ENCODE measurements around the gene ATOSB.

ATOSB gene

GRCh38 chr9:35091536-35091935 lies 24.1 kb downstream of the ATOSB start:
- Histone ChIP-seq H3K79me1 (ENCODE audit: low read depth, low read length) (peaks cover 7% of the 10 kb centered on the region), H3K9ac (ENCODE audit: low read depth, low read length, poor library complexity) (no peak overlapping the region), H2BK12ac (ENCODE audit: low read length) (no peak overlapping the region), H2BK5ac (ENCODE audit: low read length) (no peak overlapping the region), H3K14ac (ENCODE audit: low read length) (no peak overlapping the region), H4K91ac (ENCODE audit: low read depth, low read length, poor library complexity) (no peak overlapping the region), H2AK5ac (ENCODE audit: low read depth, low read length) (no peak overlapping the region), H4K8ac (ENCODE audit: low read depth, low read length) (no peak overlapping the region), H3K27me3 (ENCODE audit: control insufficient read depth in 3 of 3, insufficient read depth in 3 of 3, low read depth in 1 of 3, low read length in 3 of 3) (no peaks in the 10 kb centered on the region), H3K4me1 (ENCODE audit: control insufficient read depth in 2 of 2, insufficient read depth in 1 of 2, low read depth in 1 of 2, low read length in 2 of 2) (peaks cover 0 to 2% of the 10 kb centered on the region in 2 donors), H3K18ac (ENCODE audit: low read length) (no peak overlapping the region), H2BK15ac (ENCODE audit: low read length) (no peak overlapping the region), H3K9me3 (replicated peaks in 1 of 2; ENCODE audit: control insufficient read depth in 2 of 2, insufficient read depth in 1 of 2, low read depth in 1 of 2, low read length in 2 of 2) (no peaks in the 10 kb centered on the region), H3K23ac (ENCODE audit: low read depth, low read length, poor library complexity) (peak overlapping the region; percentile 39), H3K27ac (replicated peaks; ENCODE audit: low read length) (no peak overlapping the region), H3K36me3 (replicated peaks in 1 of 2; ENCODE audit: control insufficient read depth in 2 of 2, insufficient read depth in 2 of 2, low read length in 2 of 2) (peaks cover 40 to 67% of the 10 kb centered on the region in 2 donors), H3K4ac (ENCODE audit: low read length) (no peak overlapping the region), H3K4me2 (ENCODE audit: insufficient read depth, low read length, poor library complexity, severe bottlenecking) (no peak overlapping the region), H2AFZ (ENCODE audit: low read length) (no peak overlapping the region), H3K4me3 (ENCODE audit: low read length in 2 of 2) (no peak overlapping the region), H2BK120ac (ENCODE audit: low read depth, low read length) (no peak overlapping the region)
- DNase-seq (ENCODE audit: low spot score), result no peak
- WGBS, 2 donors (ENCODE audit: extremely low coverage in 2 of 2, insufficient read length in 2 of 2, insufficient replicate concordance in 1 of 2), result no CpG with 5 or more reads among the region's 17 CpGs

- Histone ChIP-seq H3K4me2 (ENCODE audit: insufficient read depth, low read length, poor library complexity, severe bottlenecking) (no peak overlapping the region), H2BK120ac (ENCODE audit: low read depth, low read length) (no peak overlapping the region), H3K4ac (ENCODE audit: low read length) (no peak overlapping the region), H3K9ac (ENCODE audit: low read depth, low read length, poor library complexity) (no peak overlapping the region), H2AK5ac (ENCODE audit: low read depth, low read length) (no peak overlapping the region), H3K4me3 (ENCODE audit: low read length in 2 of 2) (no peak overlapping the region), H3K27me3 (ENCODE audit: control insufficient read depth in 3 of 3, insufficient read depth in 3 of 3, low read depth in 1 of 3, low read length in 3 of 3) (no peaks in the 10 kb centered on the region), H3K14ac (ENCODE audit: low read length) (no peak overlapping the region), H3K4me1 (ENCODE audit: control insufficient read depth in 2 of 2, insufficient read depth in 1 of 2, low read depth in 1 of 2, low read length in 2 of 2) (no peaks in the 10 kb centered on the region), H3K36me3 (replicated peaks in 1 of 2; ENCODE audit: control insufficient read depth in 2 of 2, insufficient read depth in 2 of 2, low read length in 2 of 2) (peaks cover 40 to 67% of the 10 kb centered on the region in 2 donors), H2BK5ac (ENCODE audit: low read length) (no peak overlapping the region), H3K18ac (ENCODE audit: low read length) (no peak overlapping the region), H2AFZ (ENCODE audit: low read length) (no peak overlapping the region), H3K79me1 (ENCODE audit: low read depth, low read length) (peaks cover 2% of the 10 kb centered on the region), H4K91ac (ENCODE audit: low read depth, low read length, poor library complexity) (no peak overlapping the region), H2BK15ac (ENCODE audit: low read length) (no peak overlapping the region), H4K8ac (ENCODE audit: low read depth, low read length) (no peak overlapping the region), H3K23ac (ENCODE audit: low read depth, low read length, poor library complexity) (no peak overlapping the region), H3K27ac (replicated peaks; ENCODE audit: low read length) (no peak overlapping the region), H3K9me3 (replicated peaks in 1 of 2; ENCODE audit: control insufficient read depth in 2 of 2, insufficient read depth in 1 of 2, low read depth in 1 of 2, low read length in 2 of 2) (no peaks in the 10 kb centered on the region), H2BK12ac (ENCODE audit: low read length) (no peak overlapping the region)
- WGBS, 2 donors (ENCODE audit: extremely low coverage in 2 of 2, insufficient read length in 2 of 2, insufficient replicate concordance in 1 of 2), result no CpG with 5 or more reads among the region's 2 CpGs
- no peak for DNase-seq (ENCODE audit: low spot score)
These were observed 26.2 kb downstream of the ATOSB start for GRCh38 chr9:35089434-35089833.

- Histone ChIP-seq H3K79me1 (ENCODE audit: low read depth, low read length) (no peaks in the 10 kb centered on the region), H3K4me1 (ENCODE audit: control insufficient read depth in 2 of 2, insufficient read depth in 1 of 2, low read depth in 1 of 2, low read length in 2 of 2) (no peaks in the 10 kb centered on the region), H2AK5ac (ENCODE audit: low read depth, low read length) (no peak overlapping the region), H4K8ac (ENCODE audit: low read depth, low read length) (no peak overlapping the region), H2BK15ac (ENCODE audit: low read length) (no peak overlapping the region), H3K14ac (ENCODE audit: low read length) (no peak overlapping the region), H3K9me3 (replicated peaks in 1 of 2; ENCODE audit: control insufficient read depth in 2 of 2, insufficient read depth in 1 of 2, low read depth in 1 of 2, low read length in 2 of 2) (no peaks in the 10 kb centered on the region), H3K4me3 (ENCODE audit: low read length in 2 of 2) (no peak overlapping the region), H2BK5ac (ENCODE audit: low read length) (no peak overlapping the region), H3K9ac (ENCODE audit: low read depth, low read length, poor library complexity) (no peak overlapping the region), H3K4ac (ENCODE audit: low read length) (no peak overlapping the region), H3K27me3 (ENCODE audit: control insufficient read depth in 3 of 3, insufficient read depth in 3 of 3, low read depth in 1 of 3, low read length in 3 of 3) (no peaks in the 10 kb centered on the region), H4K91ac (ENCODE audit: low read depth, low read length, poor library complexity) (no peak overlapping the region), H2BK120ac (ENCODE audit: low read depth, low read length) (no peak overlapping the region), H3K23ac (ENCODE audit: low read depth, low read length, poor library complexity) (no peak overlapping the region), H3K4me2 (ENCODE audit: insufficient read depth, low read length, poor library complexity, severe bottlenecking) (no peak overlapping the region), H3K27ac (replicated peaks; ENCODE audit: low read length) (no peak overlapping the region), H3K36me3 (replicated peaks in 1 of 2; ENCODE audit: control insufficient read depth in 2 of 2, insufficient read depth in 2 of 2, low read length in 2 of 2) (peaks cover 18 to 26% of the 10 kb centered on the region in 2 donors), H2BK12ac (ENCODE audit: low read length) (no peak overlapping the region), H3K18ac (ENCODE audit: low read length) (no peak overlapping the region), H2AFZ (ENCODE audit: low read length) (no peak overlapping the region)
- WGBS, 2 donors (ENCODE audit: extremely low coverage in 2 of 2, insufficient read length in 2 of 2, insufficient replicate concordance in 1 of 2), result no CpG with 5 or more reads among the region's 2 CpGs
- no peak for DNase-seq (ENCODE audit: low spot score)
These were observed 30.6 kb downstream of the ATOSB start for GRCh38 chr9:35085078-35085477.

GRCh38 chr9:35079426-35080341 lies 36.0 kb downstream of the ATOSB start, which contains the start of gene FANCG:
Gene FANCG, minus strand, starts transcription at chr9:35079942. Its CDS starts 418 bp downstream, at chr9:35079524.
- no peaks in the 10 kb centered on the region for H3K27me3 ChIP-seq (ENCODE audit: control insufficient read depth in 3 of 3, insufficient read depth in 3 of 3, low read depth in 1 of 3, low read length in 3 of 3)
- peaks cover 23 to 39% of the 10 kb centered on the region in 2 donors for H3K36me3 ChIP-seq (replicated peaks in 1 of 2; ENCODE audit: control insufficient read depth in 2 of 2, insufficient read depth in 2 of 2, low read length in 2 of 2)
- H3K9ac ChIP-seq (ENCODE audit: low read depth, low read length, poor library complexity), result peak within 1 kb of the TSS; percentile 97
- H2BK5ac ChIP-seq (ENCODE audit: low read length), result peak within 1 kb of the TSS; percentile 78
- peak within 1 kb of the TSS; percentile 83 for H3K27ac ChIP-seq (replicated peaks; ENCODE audit: low read length)
- WGBS, 2 donors (ENCODE audit: extremely low coverage in 2 of 2, insufficient read length in 2 of 2, insufficient replicate concordance in 1 of 2), result no CpG with 5 or more reads among the region's 67 CpGs
- peak within 1 kb of the TSS; percentile 95 for H2AFZ ChIP-seq (ENCODE audit: low read length)
- peaks cover 16% of the 10 kb centered on the region for H3K79me1 ChIP-seq (ENCODE audit: low read depth, low read length)
- no peak within 1 kb of the TSS for H2BK12ac ChIP-seq (ENCODE audit: low read length)
- peak within 1 kb of the TSS; percentile 86 to 87 for H3K4me3 ChIP-seq (ENCODE audit: low read length in 2 of 2)
- peak within 1 kb of the TSS; percentile 98 for H3K18ac ChIP-seq (ENCODE audit: low read length)
- H3K9me3 ChIP-seq (replicated peaks in 1 of 2; ENCODE audit: control insufficient read depth in 2 of 2, insufficient read depth in 1 of 2, low read depth in 1 of 2, low read length in 2 of 2), result no peaks in the 10 kb centered on the region
- no peak within 1 kb of the TSS for H3K14ac ChIP-seq (ENCODE audit: low read length)
- peaks cover 9 to 17% of the 10 kb centered on the region in 2 donors for H3K4me1 ChIP-seq (ENCODE audit: control insufficient read depth in 2 of 2, insufficient read depth in 1 of 2, low read depth in 1 of 2, low read length in 2 of 2)
- H3K23ac ChIP-seq (ENCODE audit: low read depth, low read length, poor library complexity), result peak within 1 kb of the TSS; percentile 97
- H2AK5ac ChIP-seq (ENCODE audit: low read depth, low read length), result no peak within 1 kb of the TSS
- no peak within 1 kb of the TSS for H4K8ac ChIP-seq (ENCODE audit: low read depth, low read length)
- H3K4ac ChIP-seq (ENCODE audit: low read length), result no peak within 1 kb of the TSS
- peak; percentile 89 for DNase-seq (ENCODE audit: low spot score)
- no peak within 1 kb of the TSS for H4K91ac ChIP-seq (ENCODE audit: low read depth, low read length, poor library complexity)
- peak within 1 kb of the TSS; percentile 79 for H2BK15ac ChIP-seq (ENCODE audit: low read length)
- H3K4me2 ChIP-seq (ENCODE audit: insufficient read depth, low read length, poor library complexity, severe bottlenecking), result peak within 1 kb of the TSS; percentile 93
- no peak within 1 kb of the TSS for H2BK120ac ChIP-seq (ENCODE audit: low read depth, low read length)

Measured in neuronal stem cell (in vitro differentiated cells).